Urinary bladder (tissue), 4 donors: Measurements from ENCODE around the gene ZFP57. TPM values are rescaled to one million over a fixed set of nuclear protein-coding genes. Genes with fewer than 3 reads are reported as not detected.

Experiments
- DNase-seq: peaks from one replicate; pipeline ENCODE4 v3.0.0-alpha.2; 2015; ENCODE audit errors: extremely low spot score
- H3K27ac ChIP-seq: one replicate; pipeline ENCODE4 v1.5.1; 2013; ENCODE audit warnings: low read depth, mild to moderate bottlenecking, moderate library complexity
- H3K36me3 ChIP-seq: one replicate; pipeline ENCODE4 v1.6.1; 2013; ENCODE audit warnings: mild to moderate bottlenecking, moderate library complexity; ENCODE audit not compliant: insufficient read depth
- H3K4me1 ChIP-seq: one replicate; pipeline ENCODE4 v1.6.1; 2013; ENCODE audit warnings: mild to moderate bottlenecking, moderate library complexity; ENCODE audit not compliant: insufficient read depth
- H3K4me3 ChIP-seq: one replicate; pipeline ENCODE4 v1.5.1; 2013; ENCODE audit warnings: low read depth, low read length
- WGBS: extraction: QIAGEN DNeasy Blood & Tissue Kit; methylation state at CpG from one replicate; pipeline ENCODE4 v1.1.7; 2013; 5-methylcytosine and 5-hydroxymethylcytosine counted together
- polyA plus RNA-seq: library from polyadenylated mRNA; stranded (reverse); fragments of 200-250 nt; gene quantifications from one replicate; pipeline ENCODE4 v1.2.3, GENCODE V29; 2013
- total RNA-seq: library from RNA; depleted of rRNA; stranded (reverse); fragments of >200 nt; gene quantifications from one replicate; pipeline ENCODE4 v1.2.3, GENCODE V29; 2014
- donor health status: healthy with polysubstance abuse.
- donor health status: healthy.

ZFP57 gene
- total RNA-seq (not detected), polyA plus RNA-seq (not detected)

DNA sequence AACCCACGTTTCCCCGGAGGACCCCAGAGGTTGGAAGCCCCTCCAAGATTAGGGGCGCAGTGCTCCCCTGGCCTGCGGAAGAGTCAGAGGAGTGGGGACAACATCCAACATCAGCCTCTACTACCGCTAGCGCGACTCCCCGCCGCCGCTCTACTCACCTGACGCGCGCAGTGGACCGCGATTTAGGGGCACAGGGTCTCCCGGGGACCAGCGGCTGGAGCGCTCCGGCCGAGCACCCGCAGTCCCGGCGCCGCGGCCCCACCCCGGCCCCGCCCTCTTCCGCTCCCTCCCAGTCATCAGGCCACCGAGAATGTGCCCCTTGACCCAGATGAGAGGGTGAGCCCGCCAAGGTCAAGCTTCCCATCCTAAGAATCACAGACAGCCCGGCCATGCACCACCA is at the start of gene ZFP57:
TSS of gene ZFP57 (minus strand) at position 249 of the 400 bp plus-strand sequence. CDS start 4,149 bp downstream, outside the sequence.
- 74% methylated on average over 31 of the region's 31 CpGs for WGBS
- no peak within 1 kb of the TSS for H3K27ac ChIP-seq
- no peak for DNase-seq
- H3K4me3 ChIP-seq, result no peak within 1 kb of the TSS
- no peaks in the 10 kb centered on the region for H3K36me3 ChIP-seq
- H3K4me1 ChIP-seq, result no peaks in the 10 kb centered on the region

DNA sequence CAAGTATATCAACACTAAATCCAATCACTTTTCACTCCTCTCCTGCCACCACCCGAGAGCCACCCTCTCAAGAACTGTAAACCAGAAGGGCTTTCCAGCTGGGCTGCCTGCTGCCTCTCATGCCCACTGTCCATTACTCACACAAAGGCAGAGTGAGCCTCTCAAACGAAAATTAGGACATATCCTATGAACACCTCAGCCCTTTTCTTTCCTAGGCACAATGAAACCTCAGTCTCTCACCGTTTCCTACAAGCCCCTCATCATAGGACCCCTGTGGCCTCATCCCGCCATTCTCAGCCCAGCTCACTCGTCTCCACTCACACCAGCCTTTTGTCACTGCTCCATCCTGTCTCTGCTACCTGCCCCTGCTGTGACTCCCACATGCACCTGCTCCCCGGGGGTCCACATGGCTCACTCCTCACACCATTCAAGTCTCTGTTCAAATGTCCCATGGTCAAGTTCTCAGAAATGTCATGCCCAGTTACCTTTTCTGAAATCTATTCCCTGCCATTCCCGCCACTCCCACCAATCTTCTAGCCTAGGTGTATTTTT is 49.7 kb upstream of the ZFP57 start:
- no peak for DNase-seq
- Histone ChIP-seq H3K4me3 (no peak overlapping the region), H3K27ac (no peak overlapping the region), H3K4me1 (no peaks in the 10 kb centered on the region), H3K36me3 (no peaks in the 10 kb centered on the region)
- WGBS, result 48% methylated on average over 7 of the region's 7 CpGs

DNA sequence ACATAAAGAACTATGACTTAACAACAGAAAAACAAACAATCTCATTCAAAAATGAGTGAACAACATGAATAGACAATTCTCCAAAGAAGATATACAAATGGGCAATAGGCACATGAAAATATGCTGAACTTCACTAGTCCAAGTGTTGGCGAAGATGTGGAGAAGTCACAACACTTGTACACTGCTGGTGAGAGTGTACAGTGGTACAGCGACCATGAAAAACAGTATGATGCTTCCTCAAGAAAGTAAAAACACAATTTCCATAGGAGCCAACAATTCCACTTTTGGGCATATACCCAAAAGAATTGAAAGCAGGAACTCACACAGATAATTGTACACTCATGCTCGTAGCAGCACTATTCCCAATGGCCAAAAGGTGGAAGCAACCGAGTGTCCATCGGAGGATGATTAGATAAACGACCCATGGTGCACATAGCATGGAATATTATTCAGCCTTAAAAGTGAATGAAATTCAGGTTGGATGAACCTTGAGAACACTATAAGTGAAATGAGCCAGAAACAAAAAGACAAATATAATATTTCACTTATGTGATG is 48.9 kb upstream of the ZFP57 start:
- Histone ChIP-seq H3K36me3 (no peaks in the 10 kb centered on the region), H3K4me3 (no peak overlapping the region), H3K4me1 (no peaks in the 10 kb centered on the region), H3K27ac (no peak overlapping the region)
- 73% methylated on average over 6 of the region's 6 CpGs for WGBS
- no peak for DNase-seq

DNA sequence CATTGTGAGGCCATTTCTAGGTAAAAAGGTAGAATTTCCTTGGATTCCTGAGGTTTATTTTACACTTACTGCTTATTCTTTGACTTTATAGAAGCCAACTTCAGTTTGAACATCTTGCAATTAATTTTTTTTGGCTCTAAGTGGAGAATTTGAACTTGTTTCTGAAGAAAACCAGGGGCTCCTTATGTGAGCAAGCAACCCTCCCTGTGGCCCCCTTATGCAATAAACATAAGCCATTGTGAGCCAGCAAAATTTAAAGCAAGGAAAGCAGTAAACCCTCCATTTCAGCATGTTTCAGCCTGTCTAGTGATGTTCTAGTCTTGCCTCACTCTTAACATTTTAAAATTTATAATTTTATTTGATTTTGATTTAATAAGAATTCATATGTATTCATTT is 47.9 kb upstream of the ZFP57 start:
- no peak for DNase-seq
- Histone ChIP-seq H3K4me3 (no peak overlapping the region), H3K27ac (no peak overlapping the region), H3K4me1 (no peaks in the 10 kb centered on the region), H3K36me3 (no peaks in the 10 kb centered on the region)

DNA sequence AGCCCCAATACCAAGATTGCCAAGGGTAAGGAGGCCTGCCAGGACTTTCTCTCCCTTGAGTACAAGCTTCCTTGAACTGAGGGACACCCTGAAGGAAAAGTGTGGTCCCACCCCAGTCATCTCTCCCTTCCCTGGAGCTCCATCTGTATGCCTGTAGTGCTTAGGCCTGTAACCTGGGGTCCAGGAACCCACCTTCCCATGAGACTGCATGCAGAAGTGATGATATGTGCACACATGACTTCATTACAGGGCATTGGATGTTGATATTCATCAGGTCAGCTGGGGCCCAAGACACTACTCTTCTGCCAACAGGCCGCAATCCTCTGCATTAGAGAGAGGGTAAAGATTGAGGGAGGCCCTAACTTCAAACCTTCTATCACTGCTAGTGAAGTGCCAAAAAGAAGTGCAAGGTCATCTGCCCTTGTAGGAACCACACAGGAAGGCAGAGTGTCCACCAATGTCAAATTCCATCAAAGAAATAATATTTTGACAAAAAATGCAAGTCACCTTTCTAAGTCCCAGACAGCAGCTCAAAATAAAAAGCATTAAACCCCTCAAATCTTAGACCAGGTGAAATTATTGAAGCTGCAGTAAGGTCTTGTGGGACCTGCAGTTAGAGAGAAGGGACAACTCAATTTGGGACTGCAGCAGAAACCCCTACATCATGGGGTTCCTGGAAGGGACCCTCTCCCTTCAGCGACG is 47.4 kb upstream of the ZFP57 start:
- DNase-seq, result no peak
- WGBS, result 94% methylated on average over 3 of the region's 3 CpGs
- Histone ChIP-seq H3K4me1 (no peaks in the 10 kb centered on the region), H3K27ac (no peak overlapping the region), H3K4me3 (no peak overlapping the region), H3K36me3 (no peaks in the 10 kb centered on the region)

DNA sequence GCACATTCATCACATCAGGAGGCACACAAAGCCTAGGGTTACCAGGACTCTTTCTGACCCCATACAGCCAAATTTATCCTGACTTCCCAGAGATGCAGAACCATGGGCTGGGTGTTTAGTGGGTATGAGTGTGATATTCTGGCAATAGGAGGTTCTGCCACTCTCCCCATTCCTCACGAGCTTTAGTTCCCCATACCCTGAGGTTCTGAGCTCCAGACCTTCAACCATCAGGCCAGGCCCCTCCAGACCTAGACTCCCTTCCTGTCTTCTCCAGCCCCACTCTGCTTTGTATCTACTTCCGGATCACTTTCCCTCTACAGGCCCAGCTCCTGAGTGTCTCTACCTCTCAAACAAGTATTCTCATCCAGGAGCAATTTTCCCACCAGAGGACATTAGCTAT is 46.7 kb upstream of the ZFP57 start:
- Histone ChIP-seq H3K4me1 (no peaks in the 10 kb centered on the region), H3K27ac (no peak overlapping the region)

DNA sequence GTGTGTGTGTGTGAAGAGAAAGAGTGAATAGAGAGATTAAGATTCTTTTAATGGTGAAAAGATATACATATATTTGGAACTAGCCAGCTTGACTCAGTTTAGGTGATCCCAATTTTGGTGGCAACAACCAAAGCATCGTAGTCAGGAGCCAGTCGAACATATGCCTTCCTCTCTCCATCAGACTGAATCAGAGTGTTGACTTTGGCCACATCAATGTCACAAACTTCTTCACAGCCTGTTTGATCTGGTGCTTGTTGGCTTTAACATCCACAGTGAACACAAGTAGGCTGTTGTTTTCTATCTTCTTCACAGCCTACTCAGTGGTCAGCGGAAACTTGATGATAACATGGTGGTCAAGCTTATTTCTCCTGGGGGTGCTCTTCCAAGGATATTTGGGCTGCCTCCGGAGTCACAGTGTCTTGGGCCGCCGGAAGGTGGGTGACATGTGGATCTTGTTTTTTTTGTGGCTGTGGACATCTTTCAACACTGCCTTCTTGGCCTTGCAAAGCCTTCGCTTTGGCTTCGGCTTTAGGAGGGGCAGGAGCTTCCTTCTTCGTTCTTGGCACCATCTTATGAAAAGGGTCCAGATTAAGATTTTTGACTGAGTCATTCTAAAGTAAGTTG is 45.7 kb upstream of the ZFP57 start:
- DNase-seq, result no peak
- no peaks in the 10 kb centered on the region for H3K4me1 ChIP-seq
- WGBS, result 94% methylated on average over 9 of the region's 9 CpGs
- H3K36me3 ChIP-seq, result no peaks in the 10 kb centered on the region
- no peak overlapping the region for H3K27ac ChIP-seq
- no peak overlapping the region for H3K4me3 ChIP-seq

More for the DNA sequence above, 46.7 kb upstream of the ZFP57 start:
- no peak for DNase-seq
- Histone ChIP-seq H3K4me3 (no peak overlapping the region), H3K36me3 (no peaks in the 10 kb centered on the region)
- WGBS, result 84% methylated on average over 2 of the region's 2 CpGs

DNA sequence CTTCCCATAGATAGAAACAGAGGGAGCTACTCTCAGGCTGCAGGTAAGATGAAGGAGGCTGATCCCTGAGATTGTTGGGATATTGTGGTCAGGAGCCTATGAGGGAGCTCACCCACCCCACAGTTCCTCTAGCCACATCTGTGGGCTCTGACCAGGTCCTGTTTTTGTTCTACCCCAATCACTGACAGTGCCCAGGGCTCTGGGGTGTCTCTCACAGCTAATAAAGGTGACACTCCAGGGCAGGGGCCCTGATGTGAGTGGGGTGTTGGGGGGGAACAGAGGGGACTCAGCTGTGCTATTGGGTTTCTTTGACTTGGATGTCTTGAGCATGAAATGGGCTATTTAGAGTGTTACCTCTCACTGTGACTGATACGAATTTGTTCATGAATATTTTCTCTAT is 45.0 kb upstream of the ZFP57 start:
- no peak for DNase-seq
- no peak overlapping the region for H3K4me3 ChIP-seq
- 75% methylated on average over 1 of the region's 1 CpG for WGBS
- H3K4me1 ChIP-seq, result peaks cover 2% of the 10 kb centered on the region
- H3K36me3 ChIP-seq, result no peaks in the 10 kb centered on the region
- no peak overlapping the region for H3K27ac ChIP-seq

DNA sequence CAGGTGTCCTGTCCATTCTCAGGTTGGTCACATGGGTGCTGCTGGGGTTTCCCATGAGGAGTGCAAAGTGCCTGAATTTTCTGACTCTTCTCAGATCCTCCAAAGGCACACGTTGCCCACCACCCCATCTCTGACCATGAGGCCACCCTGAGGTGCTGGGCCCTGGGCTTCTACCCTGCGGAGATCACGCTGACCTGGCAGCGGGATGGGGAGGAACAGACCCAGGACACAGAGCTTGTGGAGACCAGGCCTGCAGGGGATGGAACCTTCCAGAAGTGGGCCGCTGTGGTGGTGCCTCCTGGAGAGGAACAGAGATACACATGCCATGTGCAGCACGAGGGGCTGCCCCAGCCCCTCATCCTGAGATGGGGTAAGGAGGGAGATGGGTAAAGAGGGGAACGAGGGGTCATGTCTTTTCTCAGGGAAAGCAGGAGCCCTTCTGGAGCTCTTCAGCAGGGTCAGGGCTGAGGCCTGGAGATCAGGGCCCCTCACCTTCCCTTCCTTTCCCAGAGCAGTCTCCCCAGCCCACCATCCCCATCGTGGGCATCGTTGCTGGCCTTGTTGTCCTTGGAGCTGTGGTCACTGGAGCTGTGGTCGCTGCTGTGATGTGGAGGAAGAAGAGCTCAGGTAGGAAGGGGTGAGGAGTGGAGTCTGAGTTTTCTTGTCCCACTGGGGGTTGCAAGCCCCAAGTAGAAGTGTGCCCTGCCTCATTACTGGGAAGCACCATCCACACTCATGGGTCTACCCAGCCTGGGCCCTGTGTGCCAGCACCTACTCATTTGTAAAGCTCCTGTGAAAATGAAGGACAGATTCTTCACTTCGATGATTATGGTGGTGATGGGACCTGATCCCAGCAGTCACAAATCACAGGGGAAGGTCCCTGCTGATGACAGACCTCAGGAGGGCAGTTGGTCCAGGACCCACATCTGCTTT is 44.3 kb upstream of the ZFP57 start:
- H3K4me1 ChIP-seq, result peaks cover 2% of the 10 kb centered on the region
- WGBS, result 87% methylated on average over 11 of the region's 11 CpGs
- no peak for DNase-seq
- peak overlapping the region; percentile 13 for H3K4me3 ChIP-seq
- no peaks in the 10 kb centered on the region for H3K36me3 ChIP-seq
- no peak overlapping the region for H3K27ac ChIP-seq

DNA sequence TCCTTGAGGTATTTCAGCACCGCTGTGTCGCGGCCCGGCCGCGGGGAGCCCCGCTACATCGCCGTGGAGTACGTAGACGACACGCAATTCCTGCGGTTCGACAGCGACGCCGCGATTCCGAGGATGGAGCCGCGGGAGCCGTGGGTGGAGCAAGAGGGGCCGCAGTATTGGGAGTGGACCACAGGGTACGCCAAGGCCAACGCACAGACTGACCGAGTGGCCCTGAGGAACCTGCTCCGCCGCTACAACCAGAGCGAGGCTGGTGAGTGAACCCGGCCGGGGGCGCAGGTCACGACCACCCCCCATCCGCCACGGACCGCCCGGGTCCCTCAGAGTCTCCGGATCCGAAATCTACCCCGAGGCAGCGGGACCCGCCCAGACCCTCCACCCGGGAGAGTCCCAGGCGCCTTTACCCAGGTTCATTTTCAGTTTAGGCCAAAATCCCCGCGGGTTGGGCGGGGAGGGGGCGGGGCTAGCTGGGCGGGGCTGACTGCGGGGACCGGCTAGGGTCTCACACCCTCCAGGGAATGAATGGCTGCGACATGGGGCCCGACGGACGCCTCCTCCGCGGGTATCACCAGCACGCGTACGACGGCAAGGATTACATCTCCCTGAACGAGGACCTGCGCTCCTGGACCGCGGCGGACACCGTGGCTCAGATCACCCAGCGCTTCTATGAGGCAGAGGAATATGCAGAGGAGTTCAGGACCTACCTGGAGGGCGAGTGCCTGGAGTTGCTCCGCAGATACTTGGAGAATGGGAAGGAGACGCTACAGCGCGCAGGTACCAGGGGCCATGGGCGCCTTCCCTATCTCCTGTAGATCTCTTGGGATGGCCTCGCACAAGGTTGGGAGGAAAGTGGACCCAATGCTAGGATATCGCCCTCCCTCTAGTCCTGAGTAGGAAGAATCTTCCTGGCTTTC is 43.0 kb upstream of the ZFP57 start:
- Histone ChIP-seq H3K27ac (peak overlapping the region; percentile 53), H3K4me3 (peak overlapping the region; percentile 78), H3K4me1 (peaks cover 2% of the 10 kb centered on the region), H3K36me3 (no peaks in the 10 kb centered on the region)
- DNase-seq, result no peak
- 4% methylated on average over 76 of the region's 76 CpGs for WGBS

DNA sequence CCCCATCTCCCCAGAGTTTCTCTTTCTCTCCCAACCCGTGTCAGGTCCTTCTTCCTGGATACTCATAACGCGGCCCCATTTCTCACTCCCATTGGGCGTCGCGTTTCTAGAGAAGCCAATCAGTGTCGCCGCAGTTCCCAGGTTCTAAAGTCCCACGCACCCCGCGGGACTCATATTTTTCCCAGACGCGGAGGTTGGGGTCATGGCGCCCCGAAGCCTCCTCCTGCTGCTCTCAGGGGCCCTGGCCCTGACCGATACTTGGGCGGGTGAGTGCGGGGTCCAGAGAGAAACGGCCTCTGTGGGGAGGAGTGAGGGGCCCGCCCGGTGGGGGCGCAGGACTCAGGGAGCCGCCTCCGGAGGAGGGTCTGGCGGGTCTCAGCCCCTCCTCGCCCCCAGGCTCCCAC is 42.3 kb upstream of the ZFP57 start, which contains the start of gene HLA-F:
TSS of gene HLA-F (plus strand) at position 173 of the 404 bp plus-strand sequence. CDS start at position 203, 30 bp downstream.
- Histone ChIP-seq H3K27ac (peak within 1 kb of the TSS; percentile 53), H3K4me3 (peak within 1 kb of the TSS; percentile 78), H3K4me1 (peaks cover 2% of the 10 kb centered on the region), H3K36me3 (no peaks in the 10 kb centered on the region)
- under 1% methylated on average over 26 of the region's 26 CpGs for WGBS
- DNase-seq, result peak; percentile 7

DNA sequence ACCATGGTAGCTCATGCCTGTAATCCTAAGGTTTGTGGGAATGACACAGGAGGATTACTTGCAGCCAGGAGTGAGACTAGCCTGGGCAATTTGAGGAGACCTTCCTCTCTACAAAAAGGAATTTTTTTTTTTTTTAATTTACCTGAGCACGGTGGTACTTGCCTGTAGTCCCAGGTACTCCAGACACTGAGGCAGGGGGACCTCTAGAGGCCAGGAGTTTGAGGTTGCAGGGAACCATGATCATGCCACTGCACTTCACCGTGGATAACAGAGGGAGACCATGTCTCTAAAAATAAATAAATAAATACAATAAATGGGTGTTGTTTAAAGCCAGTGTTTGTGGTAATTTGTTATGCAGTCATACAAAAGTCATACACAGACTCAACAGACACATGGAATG is 39.9 kb upstream of the ZFP57 start:
- Histone ChIP-seq H3K36me3 (no peaks in the 10 kb centered on the region), H3K4me1 (peaks cover 2% of the 10 kb centered on the region), H3K27ac (no peak overlapping the region), H3K4me3 (no peak overlapping the region)
- WGBS, result 30% methylated on average over 2 of the region's 2 CpGs
- no peak for DNase-seq
